Adrenal gland (tissue), 12 donors: ENCODE measurements around the gene NDUFB8. TPM values are rescaled to one million over a fixed set of nuclear protein-coding genes. Genes with fewer than 3 reads are reported as not detected.

Experiments
- DNase-seq, 7 donors: peaks; one replicate each; pipeline ENCODE4 v3.0.0-alpha.2; 2019 to 2020
- H3K27ac ChIP-seq, 5 donors: fragments of 200-600 bp; sonication (generic) in 4 of 5; 1 replicate in 3 of 5; 2 replicates in 2 of 5; pipeline versions ENCODE4 v1.5.1 to v1.8.0; 2016 to 2020; ENCODE audit warnings: mild to moderate bottlenecking in 1 of 5
- H3K27me3 ChIP-seq: fragments of 200-600 bp; 2 replicates; pipeline ENCODE4 v1.8.0; 2021
- H3K36me3 ChIP-seq, 2 donors: fragments of 200-600 bp; replicated peaks in 1 of 2; 1 replicate in 1 of 2; 2 replicates in 1 of 2; pipeline versions ENCODE4 v1.5.1 to v1.8.0; 2018 to 2022
- H3K4me1 ChIP-seq, 2 donors: fragments of 200-600 bp; replicated peaks in 1 of 2; 1 replicate in 1 of 2; 2 replicates in 1 of 2; pipeline versions ENCODE4 v1.5.1 to v1.8.0; 2018 to 2021
- H3K4me3 ChIP-seq, 4 donors: fragments of 200-600 bp; sonication (generic) in 3 of 4; one replicate each; pipeline ENCODE4 v1.5.1; 2016 to 2018
- H3K9me3 ChIP-seq, 3 donors: fragments of 200-600 bp; sonication (generic) in 1 of 3; replicated peaks in 1 of 3; 1 replicate in 2 of 3; 2 replicates in 1 of 3; pipeline versions ENCODE4 v1.5.1 to v1.8.0; 2016 to 2021
- POLR2A ChIP-seq, 2 donors: fragments of 450-650 bp; IDR thresholded peaks; one replicate each; pipeline ENCODE4 v1.6.1; 2017; ENCODE audit warnings: antibody characterized with exemption in 2 of 2, mild to moderate bottlenecking in 2 of 2, moderate library complexity in 1 of 2
- WGBS, 4 donors: extraction: QIAGEN DNeasy Blood & Tissue Kit in 2 of 4; methylation state at CpG; one replicate each; pipeline versions ENCODE4 v1.1.5 to v1.1.7; 2013 to 2017; 5-methylcytosine and 5-hydroxymethylcytosine counted together
- intact Hi-C, 2 donors: fragments of 100-400 bp; cut with DNase I; formaldehyde crosslinking; loops; one replicate each; pipeline versions ENCODE4 v1.14.1 to v1.15.0; 2022 to 2023
- polyA plus RNA-seq, 3 donors: library from polyadenylated mRNA; stranded (reverse); fragments of 200-250 nt in 2 of 3; fragments of 350-450 nt in 1 of 3; fragmentation: Illumina TruSeq in 1 of 3; extraction: RNeasy Lipid Tissue Mini Kit (QIAGEN cat#74804) in 1 of 3; gene quantifications; one replicate each; pipeline ENCODE4 v1.2.3, GENCODE V29; 2013 to 2014
- total RNA-seq, 9 donors: library from RNA; depleted of rRNA in 4 of 9; stranded (reverse); fragments of >200 nt in 4 of 9; fragments of 120-200 nt in 1 of 9; fragmentation: NEBNext Ultra II Directional in 1 of 9; extraction: Animal tissue kit (Norgen Biotek cat#: 25700) in 1 of 9; gene quantifications; one replicate each; pipeline versions ENCODE4 v1.1.0 to v1.2.4, GENCODE V29; 2013 to 2023
- TF ChIP-seq, protein P1 (sequence below), 6 experiments: fragments of 450-650 bp in 4 of 6; fragments of 200-600 bp in 2 of 6; sonication (generic) in 1 of 6; IDR thresholded peaks; 1 replicate in 5 of 6; 2 replicates in 1 of 6; pipeline versions ENCODE4 v1.5.1 to v1.8.0; 2016 to 2021; ENCODE audit warnings: antibody characterized with exemption in 6 of 6, mild to moderate bottlenecking in 2 of 6, moderate library complexity in 1 of 6
- donor health status: healthy with polysubstance abuse.
- donor health status: Bipolar disorder and iron deficiency.
- donor health status: DM: yes; HTN: yes; CAD: no.
- donor health status: DM: no; HTN: no; CAD: no.
- donor health status: DM: no; HTN: no; CAD: no.
- donor health status: DM: yes; HTN: yes; CAD: no.

Gene NDUFB8
- total and polyA plus RNA-seq, 12 donors: 181 to 689 (median 222) TPM

DNA sequence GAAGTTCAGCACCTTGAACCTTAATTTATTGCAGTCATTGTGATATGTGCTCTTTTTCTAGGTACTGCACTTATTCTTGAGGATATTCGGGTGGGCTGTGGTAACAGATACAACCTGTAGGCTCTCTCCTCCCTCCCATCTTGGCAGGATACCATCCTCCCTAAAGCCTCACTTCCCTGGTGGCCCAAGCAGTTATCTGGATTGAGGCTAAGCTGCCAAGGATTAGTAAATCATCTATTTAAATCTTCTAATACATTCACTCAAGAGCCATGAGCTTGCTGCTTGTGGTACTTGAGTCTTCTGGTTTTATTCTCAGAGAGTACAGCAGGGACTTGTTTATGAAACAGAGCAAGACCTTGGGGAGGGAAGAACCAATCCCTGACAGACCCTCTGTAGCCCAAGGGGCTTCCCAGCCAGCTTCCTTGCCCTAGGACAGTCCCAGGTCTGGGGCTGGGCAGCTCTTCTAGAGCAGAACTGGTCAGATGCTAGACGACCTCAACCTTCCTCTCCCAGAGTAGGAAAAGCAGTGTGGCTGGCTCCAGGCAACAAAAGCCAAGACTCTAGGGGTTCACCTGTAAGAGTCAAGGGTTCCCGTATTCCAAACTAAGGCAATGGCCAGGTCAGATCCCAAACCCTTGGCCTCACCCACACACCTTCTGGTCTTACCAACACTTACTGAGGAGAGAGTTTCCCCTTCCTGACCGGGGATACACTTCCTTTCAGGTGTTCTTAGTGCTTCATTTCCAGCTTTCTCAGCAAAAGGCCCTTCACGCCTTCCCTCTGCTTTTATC lies 45.6 kb downstream of the NDUFB8 start:
- H3K4me3 ChIP-seq: no peak overlapping the region
- peaks cover 17% of the 10 kb centered on the region for H3K27me3 ChIP-seq
- H3K4me1 ChIP-seq: peaks cover 8 to 13% of the 10 kb centered on the region in 2 donors
- peaks cover 0 to 12% of the 10 kb centered on the region in 2 donors for H3K36me3 ChIP-seq
- TF ChIP-seq POLR2A (IDR thresholded peaks at IDR 0.05): no peak
- TF ChIP-seq, protein P1, sequence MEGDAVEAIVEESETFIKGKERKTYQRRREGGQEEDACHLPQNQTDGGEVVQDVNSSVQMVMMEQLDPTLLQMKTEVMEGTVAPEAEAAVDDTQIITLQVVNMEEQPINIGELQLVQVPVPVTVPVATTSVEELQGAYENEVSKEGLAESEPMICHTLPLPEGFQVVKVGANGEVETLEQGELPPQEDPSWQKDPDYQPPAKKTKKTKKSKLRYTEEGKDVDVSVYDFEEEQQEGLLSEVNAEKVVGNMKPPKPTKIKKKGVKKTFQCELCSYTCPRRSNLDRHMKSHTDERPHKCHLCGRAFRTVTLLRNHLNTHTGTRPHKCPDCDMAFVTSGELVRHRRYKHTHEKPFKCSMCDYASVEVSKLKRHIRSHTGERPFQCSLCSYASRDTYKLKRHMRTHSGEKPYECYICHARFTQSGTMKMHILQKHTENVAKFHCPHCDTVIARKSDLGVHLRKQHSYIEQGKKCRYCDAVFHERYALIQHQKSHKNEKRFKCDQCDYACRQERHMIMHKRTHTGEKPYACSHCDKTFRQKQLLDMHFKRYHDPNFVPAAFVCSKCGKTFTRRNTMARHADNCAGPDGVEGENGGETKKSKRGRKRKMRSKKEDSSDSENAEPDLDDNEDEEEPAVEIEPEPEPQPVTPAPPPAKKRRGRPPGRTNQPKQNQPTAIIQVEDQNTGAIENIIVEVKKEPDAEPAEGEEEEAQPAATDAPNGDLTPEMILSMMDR (IDR thresholded peaks at IDR 0.05): no peak
- WGBS, 4 donors: 87 to 96% (median 93%) methylated on average over 5 of the region's 5 CpGs
- H3K9me3 ChIP-seq: no peaks in the 10 kb centered on the region
- intact Hi-C loops: loop anchor here in 1 of 2 donors (5.0 kb wide), 1 partner anchor 33 kb away; the partner anchor contains the start of gene SEC31B
- DNase-seq: no peak
- no peak overlapping the region for H3K27ac ChIP-seq

- H3K9me3 ChIP-seq: no peaks in the 10 kb centered on the region
- H3K36me3 ChIP-seq: peaks cover 0 to 8% of the 10 kb centered on the region in 2 donors
- peak overlapping the region in 1 of 4 donors; percentile 44 for H3K4me3 ChIP-seq
- 37 to 48% (median 44%) methylated on average over 5 of the region's 5 CpGs for WGBS, 4 donors
- intact Hi-C loops: loop anchor here in 1 of 2 donors (5.0 kb wide), 1 partner anchor 34 kb away; the partner anchor contains the start of gene SEC31B
- peaks cover 8 to 13% of the 10 kb centered on the region in 2 donors for H3K4me1 ChIP-seq
- no peak for TF ChIP-seq POLR2A (IDR thresholded peaks at IDR 0.05)
- TF ChIP-seq, protein P1 (IDR thresholded peaks at IDR 0.05): peak in 1 of 6 experiments; percentile 30
- no peak for DNase-seq
- peaks cover 22% of the 10 kb centered on the region for H3K27me3 ChIP-seq
- H3K27ac ChIP-seq: no peak overlapping the region
Observed at GRCh38 chr10:100482834-100483185, 46.9 kb downstream of the NDUFB8 start.

GRCh38 chr10:100482181-100482833 lies 47.4 kb downstream of the NDUFB8 start:
- H3K4me3 ChIP-seq: peak overlapping the region in 2 of 4 donors; percentile 20 to 44
- peaks cover 0 to 3% of the 10 kb centered on the region in 2 donors for H3K36me3 ChIP-seq
- DNase-seq: peak; percentile 70 to 87 (median 82)
- peak in 1 of 2 donors; percentile 43 for TF ChIP-seq POLR2A (IDR thresholded peaks at IDR 0.05)
- TF ChIP-seq, protein P1 (IDR thresholded peaks at IDR 0.05): peak; percentile 39 to 87 (median 66)
- no peak overlapping the region for H3K27ac ChIP-seq
- H3K9me3 ChIP-seq: no peaks in the 10 kb centered on the region
- WGBS, 4 donors: 0 to 1% (median 0%) methylated on average over 27 to 59 of the region's 59 CpGs
- peaks cover 8 to 13% of the 10 kb centered on the region in 2 donors for H3K4me1 ChIP-seq
- intact Hi-C loops: loop anchor here in 1 of 2 donors (5.0 kb wide), 1 partner anchor 35 kb away; the partner anchor contains the start of gene SEC31B
- peaks cover 22% of the 10 kb centered on the region for H3K27me3 ChIP-seq

DNA sequence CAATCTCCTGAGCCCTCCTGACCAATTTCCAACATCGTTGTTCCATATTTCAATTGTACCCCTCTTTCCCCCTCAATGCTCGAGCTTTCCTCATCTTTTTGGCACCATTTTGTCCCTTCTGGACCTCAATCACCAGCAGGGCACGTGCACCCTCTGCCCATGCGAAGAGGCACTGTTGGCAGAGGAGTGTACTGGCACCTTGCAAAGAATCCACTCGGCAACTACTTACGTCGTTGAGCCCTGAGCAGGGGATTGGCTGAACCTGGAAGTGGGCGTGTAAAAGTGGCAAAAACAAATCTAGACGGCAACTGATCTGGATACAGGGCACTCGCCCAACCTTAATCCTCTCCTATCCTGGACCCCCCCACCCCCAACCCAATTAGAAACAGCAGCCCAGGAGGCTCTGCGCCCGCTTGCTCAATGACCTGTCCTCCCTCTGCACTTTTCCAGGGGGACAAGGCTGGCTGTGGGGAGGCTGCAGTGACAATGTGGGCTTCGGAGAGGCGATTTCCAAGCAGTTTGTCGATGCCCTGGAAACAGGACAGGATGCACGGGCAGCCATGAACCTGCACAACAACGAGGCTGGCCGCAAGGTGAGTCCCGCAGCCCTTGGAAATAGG lies 48.1 kb downstream of the NDUFB8 start:
- Histone ChIP-seq H3K4me1 (peaks cover 8 to 13% of the 10 kb centered on the region in 2 donors), H3K4me3 (peak overlapping the region in 1 of 4 donors; percentile 44), H3K27ac (no peak overlapping the region), H3K9me3 (no peaks in the 10 kb centered on the region), H3K36me3 (no peaks in the 10 kb centered on the region), H3K27me3 (peaks cover 22% of the 10 kb centered on the region)
- TF ChIP-seq, protein P1 (IDR thresholded peaks at IDR 0.05): no peak
- no peak for TF ChIP-seq POLR2A (IDR thresholded peaks at IDR 0.05)
- intact Hi-C loops: loop anchor here in 1 of 2 donors (5.0 kb wide), 1 partner anchor 36 kb away; the partner anchor contains the start of gene SEC31B
- peak; percentile 77 to 98 (median 88) for DNase-seq
- 1 to 2% (median 2%) methylated on average over 14 to 19 of the region's 19 CpGs for WGBS, 4 donors
